ENCODE data around the gene NFIB.

DNA sequence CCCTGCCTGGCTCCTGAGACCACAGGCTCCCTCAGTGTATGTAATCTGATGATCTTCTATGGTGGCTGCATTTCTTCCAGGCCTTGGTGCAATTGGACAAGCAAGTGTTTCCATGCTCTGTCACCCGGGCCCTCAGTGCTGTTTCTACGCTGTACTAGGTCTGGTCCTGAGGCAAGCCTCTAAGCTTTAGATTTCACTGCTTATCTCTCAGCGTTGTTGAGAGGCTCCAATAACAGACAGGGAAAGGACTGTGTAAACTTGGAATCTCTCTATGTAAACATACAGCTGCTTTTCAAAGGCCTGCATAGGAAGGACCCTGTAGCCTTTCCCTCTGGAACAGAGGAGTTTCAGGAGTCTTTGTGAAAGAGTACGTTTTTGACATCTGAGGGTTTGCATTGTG is 38.6 kb upstream of the NFIB start:
- TF ChIP-seq, protein P1, sequence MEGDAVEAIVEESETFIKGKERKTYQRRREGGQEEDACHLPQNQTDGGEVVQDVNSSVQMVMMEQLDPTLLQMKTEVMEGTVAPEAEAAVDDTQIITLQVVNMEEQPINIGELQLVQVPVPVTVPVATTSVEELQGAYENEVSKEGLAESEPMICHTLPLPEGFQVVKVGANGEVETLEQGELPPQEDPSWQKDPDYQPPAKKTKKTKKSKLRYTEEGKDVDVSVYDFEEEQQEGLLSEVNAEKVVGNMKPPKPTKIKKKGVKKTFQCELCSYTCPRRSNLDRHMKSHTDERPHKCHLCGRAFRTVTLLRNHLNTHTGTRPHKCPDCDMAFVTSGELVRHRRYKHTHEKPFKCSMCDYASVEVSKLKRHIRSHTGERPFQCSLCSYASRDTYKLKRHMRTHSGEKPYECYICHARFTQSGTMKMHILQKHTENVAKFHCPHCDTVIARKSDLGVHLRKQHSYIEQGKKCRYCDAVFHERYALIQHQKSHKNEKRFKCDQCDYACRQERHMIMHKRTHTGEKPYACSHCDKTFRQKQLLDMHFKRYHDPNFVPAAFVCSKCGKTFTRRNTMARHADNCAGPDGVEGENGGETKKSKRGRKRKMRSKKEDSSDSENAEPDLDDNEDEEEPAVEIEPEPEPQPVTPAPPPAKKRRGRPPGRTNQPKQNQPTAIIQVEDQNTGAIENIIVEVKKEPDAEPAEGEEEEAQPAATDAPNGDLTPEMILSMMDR (IDR thresholded peaks at IDR 0.05): no peak
- no peak for TF ChIP-seq POLR2A (IDR thresholded peaks at IDR 0.05)
- TF ChIP-seq POLR2AphosphoS5 (IDR thresholded peaks at IDR 0.05): no peak

Measured in stomach (tissue), 4 donors.